BE2C (cell line): ENCODE data around the gene GPR3.

Experiments
- DNase-seq: peaks from one replicate; pipeline ENCODE4 v3.0.0-alpha.2; 2020
- H3K27me3 ChIP-seq: fragments of 250-450 bp; sonication (Bioruptor Pico); 2 replicates; pipeline ENCODE4 v1.5.1; 2020; ENCODE audit warnings: mild to moderate bottlenecking
- H3K36me3 ChIP-seq: fragments of 250-450 bp; sonication (Bioruptor Pico); 2 replicates; pipeline ENCODE4 v1.5.1; 2020; ENCODE audit warnings: mild to moderate bottlenecking
- H3K4me1 ChIP-seq: fragments of 250-450 bp; sonication (Bioruptor Pico); 2 replicates; pipeline ENCODE4 v1.5.1; 2020
- H3K4me3 ChIP-seq: 2 replicates; pipeline ENCODE4 v1.5.1; 2011; ENCODE audit warnings: low read depth, low read length
- H3K9me3 ChIP-seq: fragments of 250-450 bp; sonication (Bioruptor Pico); 2 replicates; pipeline ENCODE4 v1.5.1; 2020
- TF ChIP-seq, protein P1 (sequence below): IDR thresholded peaks from 2 replicates; pipeline ENCODE4 v1.5.1; 2012; ENCODE audit warnings: mild to moderate bottlenecking, low read depth, low read length

The GPR3 gene

DNA sequence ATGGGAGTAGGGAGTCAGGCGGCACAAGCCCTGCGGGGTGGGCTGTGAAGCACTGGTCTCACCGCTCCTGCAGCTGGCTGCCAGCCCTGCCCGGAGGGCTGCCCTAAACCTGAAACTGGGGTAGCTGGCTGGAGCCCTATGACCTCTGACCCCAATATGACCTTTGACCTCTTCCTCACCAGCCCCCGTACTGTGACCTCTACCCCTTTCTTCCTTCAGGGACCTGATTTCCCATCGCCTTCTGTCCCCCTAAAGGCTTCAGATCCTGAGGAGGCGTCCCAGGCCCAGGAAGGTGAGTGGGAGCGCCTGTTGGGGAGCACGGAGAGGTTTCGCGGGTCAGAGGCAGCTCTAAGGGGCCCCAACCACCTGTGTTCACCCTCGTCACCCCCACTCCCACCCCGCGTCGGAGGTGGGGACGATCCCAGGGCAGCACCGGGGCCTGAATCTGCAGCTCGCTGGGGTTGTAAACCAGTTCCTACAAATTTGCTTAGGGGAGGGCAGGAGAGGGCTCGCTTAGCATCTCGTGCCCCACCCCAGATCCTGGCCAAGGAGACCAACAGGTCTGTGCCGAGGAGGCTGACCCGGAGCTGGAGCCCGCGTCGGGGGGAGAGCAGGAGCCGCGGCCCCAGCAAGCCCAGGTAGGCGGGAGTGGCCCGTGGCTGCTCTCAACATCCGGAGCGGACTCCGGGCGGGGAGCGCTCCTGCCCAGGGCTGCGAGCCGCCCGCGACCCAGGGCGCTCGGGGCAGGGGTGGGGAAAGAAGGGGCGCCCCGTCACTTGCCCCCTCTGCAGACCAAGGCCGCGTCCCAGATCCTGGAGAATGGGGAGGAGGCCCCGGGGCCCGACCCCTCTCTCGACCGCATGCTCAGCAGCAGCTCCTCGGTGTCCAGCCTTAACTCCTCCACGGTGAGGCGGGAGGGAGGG is 43.3 kb upstream of the GPR3 start:
- H3K36me3 ChIP-seq = no peaks in the 10 kb centered on the region
- peak; percentile 41 for DNase-seq
- no peaks in the 10 kb centered on the region for H3K4me1 ChIP-seq
- no peaks in the 10 kb centered on the region for H3K9me3 ChIP-seq
- H3K4me3 ChIP-seq = peak overlapping the region; percentile 48
- H3K27me3 ChIP-seq = no peaks in the 10 kb centered on the region
- TF ChIP-seq, protein P1, sequence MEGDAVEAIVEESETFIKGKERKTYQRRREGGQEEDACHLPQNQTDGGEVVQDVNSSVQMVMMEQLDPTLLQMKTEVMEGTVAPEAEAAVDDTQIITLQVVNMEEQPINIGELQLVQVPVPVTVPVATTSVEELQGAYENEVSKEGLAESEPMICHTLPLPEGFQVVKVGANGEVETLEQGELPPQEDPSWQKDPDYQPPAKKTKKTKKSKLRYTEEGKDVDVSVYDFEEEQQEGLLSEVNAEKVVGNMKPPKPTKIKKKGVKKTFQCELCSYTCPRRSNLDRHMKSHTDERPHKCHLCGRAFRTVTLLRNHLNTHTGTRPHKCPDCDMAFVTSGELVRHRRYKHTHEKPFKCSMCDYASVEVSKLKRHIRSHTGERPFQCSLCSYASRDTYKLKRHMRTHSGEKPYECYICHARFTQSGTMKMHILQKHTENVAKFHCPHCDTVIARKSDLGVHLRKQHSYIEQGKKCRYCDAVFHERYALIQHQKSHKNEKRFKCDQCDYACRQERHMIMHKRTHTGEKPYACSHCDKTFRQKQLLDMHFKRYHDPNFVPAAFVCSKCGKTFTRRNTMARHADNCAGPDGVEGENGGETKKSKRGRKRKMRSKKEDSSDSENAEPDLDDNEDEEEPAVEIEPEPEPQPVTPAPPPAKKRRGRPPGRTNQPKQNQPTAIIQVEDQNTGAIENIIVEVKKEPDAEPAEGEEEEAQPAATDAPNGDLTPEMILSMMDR = no peak

DNA sequence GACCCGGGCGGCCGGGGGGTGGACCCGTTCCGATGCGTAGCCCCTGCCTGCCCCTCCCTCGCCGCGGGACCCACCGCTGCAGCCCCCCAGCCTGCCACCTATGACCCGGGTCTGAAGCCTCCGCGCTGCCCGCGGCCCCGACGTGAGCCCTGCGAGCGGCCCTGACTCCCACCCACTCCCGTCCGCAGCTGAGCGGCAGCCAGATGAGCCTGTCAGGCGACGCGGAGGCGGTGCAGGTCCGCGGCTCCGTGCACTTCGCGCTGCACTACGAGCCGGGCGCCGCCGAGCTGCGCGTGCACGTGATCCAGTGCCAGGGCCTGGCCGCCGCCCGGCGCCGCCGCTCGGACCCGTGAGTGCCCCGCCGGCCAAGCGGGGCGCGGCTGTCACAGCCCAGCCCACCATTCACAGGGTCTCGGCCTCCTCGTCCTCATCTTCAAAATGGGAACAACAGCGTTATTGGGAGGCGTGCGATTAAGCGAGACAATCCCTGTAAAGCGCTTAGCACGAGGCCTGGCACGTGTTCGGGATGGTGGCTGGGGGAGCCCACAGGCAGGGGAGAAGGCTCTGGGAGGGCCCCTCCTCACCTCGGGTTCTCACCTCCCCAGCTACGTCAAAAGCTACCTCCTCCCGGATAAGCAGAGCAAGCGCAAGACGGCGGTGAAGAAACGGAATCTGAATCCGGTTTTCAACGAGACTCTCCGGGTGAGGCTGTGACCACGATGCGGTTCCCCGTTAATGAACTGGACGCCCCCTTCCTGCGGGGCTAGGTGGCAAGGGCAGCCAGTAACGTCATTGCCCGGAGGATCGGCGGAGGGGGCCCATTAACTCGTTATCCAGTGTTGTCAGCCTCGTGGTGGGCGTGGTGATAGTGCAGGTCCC is 42.4 kb upstream of the GPR3 start:
- peak overlapping the region; percentile 48 for H3K4me3 ChIP-seq
- no peaks in the 10 kb centered on the region for H3K36me3 ChIP-seq
- no peaks in the 10 kb centered on the region for H3K4me1 ChIP-seq
- H3K27me3 ChIP-seq = no peaks in the 10 kb centered on the region
- peak; percentile 72 for DNase-seq
- H3K9me3 ChIP-seq = no peaks in the 10 kb centered on the region
- TF ChIP-seq, protein P1 = no peak

DNA sequence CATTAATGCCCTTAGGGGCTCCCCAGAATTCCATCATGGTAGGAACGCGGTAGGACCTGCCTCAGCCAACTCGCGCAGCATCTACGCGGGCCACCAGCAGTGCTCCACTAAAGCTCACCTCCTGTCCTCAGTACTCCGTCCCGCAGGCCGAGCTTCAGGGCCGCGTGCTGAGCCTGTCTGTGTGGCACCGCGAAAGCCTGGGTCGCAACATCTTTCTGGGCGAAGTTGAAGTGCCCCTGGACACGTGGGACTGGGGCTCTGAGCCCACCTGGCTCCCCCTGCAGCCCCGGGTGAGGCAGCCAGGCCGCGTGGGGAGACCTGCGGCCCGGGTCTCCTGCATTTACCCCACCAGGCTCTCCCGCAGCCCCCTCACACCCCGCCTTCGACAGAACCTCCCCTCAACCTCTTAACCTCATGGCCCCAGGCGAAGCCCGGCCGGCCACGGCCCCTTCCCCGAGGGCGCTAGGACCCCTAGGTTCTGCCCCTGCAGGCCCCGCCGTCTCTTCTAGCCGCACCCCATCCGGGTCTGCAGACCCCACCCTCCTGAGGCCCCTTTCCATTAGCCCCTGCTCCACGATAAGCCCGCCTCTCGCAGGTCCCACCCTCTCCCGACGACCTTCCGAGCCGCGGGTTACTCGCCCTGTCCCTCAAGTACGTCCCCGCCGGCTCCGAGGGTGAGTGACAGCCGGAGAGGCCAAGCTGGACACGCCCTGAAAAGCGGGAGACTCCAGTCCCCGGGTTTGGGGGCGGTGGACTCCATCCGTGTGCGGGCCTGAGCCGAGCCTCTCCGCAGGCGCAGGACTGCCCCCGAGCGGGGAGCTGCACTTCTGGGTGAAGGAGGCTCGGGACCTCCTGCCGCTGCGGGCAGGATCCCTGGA is 41.5 kb upstream of the GPR3 start:
- H3K9me3 ChIP-seq = no peaks in the 10 kb centered on the region
- H3K27me3 ChIP-seq = no peaks in the 10 kb centered on the region
- H3K4me3 ChIP-seq = no peak overlapping the region
- DNase-seq = no peak
- no peaks in the 10 kb centered on the region for H3K36me3 ChIP-seq
- no peaks in the 10 kb centered on the region for H3K4me1 ChIP-seq
- TF ChIP-seq, protein P1 = no peak

DNA sequence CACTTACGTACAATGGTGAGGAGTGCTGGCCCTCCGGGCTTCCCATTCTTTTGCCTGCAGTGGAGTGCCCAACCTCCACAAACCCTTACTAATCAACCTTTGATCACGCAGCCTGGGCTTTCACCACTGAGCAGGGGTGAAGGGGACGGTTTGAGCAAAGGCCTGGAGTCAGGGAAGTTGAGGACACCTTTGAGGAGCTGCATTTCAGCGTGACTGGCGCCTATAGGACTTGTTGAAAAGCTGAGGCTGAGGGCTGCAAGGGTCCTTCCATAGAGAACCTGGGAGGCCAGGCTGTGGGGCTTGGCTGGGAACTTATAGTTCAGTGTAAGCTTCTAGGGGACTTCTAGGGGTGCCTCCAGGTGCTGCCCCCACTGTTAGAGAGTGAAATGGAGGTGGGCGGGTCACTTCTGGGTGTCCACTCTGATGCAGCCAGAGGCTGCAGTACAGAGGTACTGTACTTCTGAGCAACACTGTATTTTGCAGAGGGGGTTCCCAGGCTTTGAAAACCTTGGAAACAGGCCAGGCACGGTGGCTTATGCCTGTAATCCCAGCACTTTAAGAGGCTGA is 40.8 kb upstream of the GPR3 start:
- no peaks in the 10 kb centered on the region for H3K36me3 ChIP-seq
- no peak for DNase-seq
- no peaks in the 10 kb centered on the region for H3K27me3 ChIP-seq
- no peaks in the 10 kb centered on the region for H3K9me3 ChIP-seq
- no peak overlapping the region for H3K4me3 ChIP-seq
- TF ChIP-seq, protein P1 = no peak
- no peaks in the 10 kb centered on the region for H3K4me1 ChIP-seq

DNA sequence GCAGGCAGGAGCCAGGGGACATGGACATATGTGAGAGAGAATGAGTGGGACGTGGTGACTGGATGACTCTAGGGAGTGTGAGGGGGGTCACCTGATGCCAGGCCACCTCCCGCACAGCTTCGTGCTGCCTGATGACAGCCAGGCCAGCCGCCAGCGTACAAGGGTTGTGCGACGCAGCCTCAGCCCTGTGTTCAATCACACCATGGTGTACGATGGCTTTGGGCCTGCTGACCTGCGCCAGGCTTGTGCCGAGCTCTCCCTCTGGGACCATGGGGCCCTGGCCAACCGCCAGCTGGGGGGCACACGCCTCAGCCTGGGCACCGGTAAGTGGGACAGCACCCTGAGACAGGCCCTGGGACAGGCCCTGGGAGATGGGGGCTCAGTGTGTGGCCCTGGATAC is 39.3 kb upstream of the GPR3 start:
- Histone ChIP-seq H3K4me3 (no peak overlapping the region), H3K4me1 (no peaks in the 10 kb centered on the region), H3K9me3 (no peaks in the 10 kb centered on the region), H3K36me3 (no peaks in the 10 kb centered on the region), H3K27me3 (no peaks in the 10 kb centered on the region)
- DNase-seq = no peak
- TF ChIP-seq, protein P1 = no peak
